Vagina (tissue), 2 donors: ENCODE measurements around the gene MAPK1.

Experiments
- POLR2A ChIP-seq, 2 donors: fragments of 450-650 bp; IDR thresholded peaks; one replicate each; pipeline ENCODE4 v1.6.1; 2017; ENCODE audit warnings: antibody characterized with exemption in 2 of 2, mild to moderate bottlenecking in 2 of 2, moderate library complexity in 2 of 2
- TF ChIP-seq, protein P1 (sequence below), 3 experiments: fragments of 450-650 bp in 2 of 3; fragments of 200-600 bp in 1 of 3; sonication (generic) in 1 of 3; IDR thresholded peaks; one replicate each; pipeline ENCODE4 v1.5.1; 2017 to 2019; ENCODE audit warnings: antibody characterized with exemption in 3 of 3, mild to moderate bottlenecking in 2 of 3, moderate library complexity in 2 of 3

DNA sequence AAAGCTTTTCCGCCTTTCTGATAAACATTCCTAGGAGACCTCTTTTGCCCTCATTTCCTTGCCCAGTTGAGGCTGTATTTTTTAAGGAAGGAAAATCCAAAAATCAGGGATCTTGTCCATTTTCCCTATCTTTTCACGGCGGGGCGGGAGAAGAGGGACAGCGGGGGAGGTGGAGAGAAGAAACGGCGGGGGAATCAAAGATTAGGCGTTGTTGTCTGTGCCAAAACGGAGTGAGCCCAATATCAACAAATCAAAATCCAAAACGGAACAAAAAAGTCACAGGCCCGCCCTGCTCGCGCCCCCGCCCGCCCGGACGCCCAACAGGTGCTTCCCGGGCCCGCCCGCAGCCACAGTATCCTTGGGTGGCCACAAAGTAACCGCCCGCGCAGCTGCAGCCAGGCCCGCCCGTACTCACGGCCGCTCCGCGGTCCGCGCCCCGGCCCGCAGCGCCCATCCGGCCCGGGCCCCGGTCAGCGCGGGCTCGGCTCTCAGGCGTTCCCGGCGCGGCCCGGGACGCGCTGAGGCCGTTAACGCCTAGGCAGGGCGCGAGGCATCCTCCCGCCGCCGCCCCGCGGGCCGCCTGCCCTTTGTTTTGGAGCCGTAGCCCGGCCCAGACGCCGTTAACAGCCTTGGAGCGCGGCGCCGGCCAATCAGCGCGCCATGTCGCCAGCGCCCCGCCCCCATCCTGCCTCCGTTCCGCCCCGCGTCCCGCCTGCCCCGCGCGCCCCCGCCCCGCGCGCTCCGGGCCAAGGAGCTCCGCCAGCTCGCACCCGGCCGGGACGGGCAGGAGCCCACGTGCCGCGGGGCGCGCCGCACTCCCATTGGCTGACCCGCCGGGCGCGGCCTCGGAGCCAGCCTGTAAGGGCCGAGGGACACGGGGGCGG lies 132.0 kb downstream of the MAPK1 start, which contains the start of gene YPEL1:
- TF ChIP-seq POLR2A (IDR thresholded peaks at IDR 0.05): peak; percentile 93 to 99
- TF ChIP-seq, protein P1, sequence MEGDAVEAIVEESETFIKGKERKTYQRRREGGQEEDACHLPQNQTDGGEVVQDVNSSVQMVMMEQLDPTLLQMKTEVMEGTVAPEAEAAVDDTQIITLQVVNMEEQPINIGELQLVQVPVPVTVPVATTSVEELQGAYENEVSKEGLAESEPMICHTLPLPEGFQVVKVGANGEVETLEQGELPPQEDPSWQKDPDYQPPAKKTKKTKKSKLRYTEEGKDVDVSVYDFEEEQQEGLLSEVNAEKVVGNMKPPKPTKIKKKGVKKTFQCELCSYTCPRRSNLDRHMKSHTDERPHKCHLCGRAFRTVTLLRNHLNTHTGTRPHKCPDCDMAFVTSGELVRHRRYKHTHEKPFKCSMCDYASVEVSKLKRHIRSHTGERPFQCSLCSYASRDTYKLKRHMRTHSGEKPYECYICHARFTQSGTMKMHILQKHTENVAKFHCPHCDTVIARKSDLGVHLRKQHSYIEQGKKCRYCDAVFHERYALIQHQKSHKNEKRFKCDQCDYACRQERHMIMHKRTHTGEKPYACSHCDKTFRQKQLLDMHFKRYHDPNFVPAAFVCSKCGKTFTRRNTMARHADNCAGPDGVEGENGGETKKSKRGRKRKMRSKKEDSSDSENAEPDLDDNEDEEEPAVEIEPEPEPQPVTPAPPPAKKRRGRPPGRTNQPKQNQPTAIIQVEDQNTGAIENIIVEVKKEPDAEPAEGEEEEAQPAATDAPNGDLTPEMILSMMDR (IDR thresholded peaks at IDR 0.05): no peak
